HS-5 (cell line): ENCODE measurements around the gene GSS.
A peak's percentile ranks its signal among the peaks of the same experiment; 100 is the strongest.

Source experiments
- DNase-seq: peaks from one replicate; pipeline ENCODE4 v3.0.0-alpha.2; 2012; ENCODE audit warnings: low read depth

The GSS gene

DNA sequence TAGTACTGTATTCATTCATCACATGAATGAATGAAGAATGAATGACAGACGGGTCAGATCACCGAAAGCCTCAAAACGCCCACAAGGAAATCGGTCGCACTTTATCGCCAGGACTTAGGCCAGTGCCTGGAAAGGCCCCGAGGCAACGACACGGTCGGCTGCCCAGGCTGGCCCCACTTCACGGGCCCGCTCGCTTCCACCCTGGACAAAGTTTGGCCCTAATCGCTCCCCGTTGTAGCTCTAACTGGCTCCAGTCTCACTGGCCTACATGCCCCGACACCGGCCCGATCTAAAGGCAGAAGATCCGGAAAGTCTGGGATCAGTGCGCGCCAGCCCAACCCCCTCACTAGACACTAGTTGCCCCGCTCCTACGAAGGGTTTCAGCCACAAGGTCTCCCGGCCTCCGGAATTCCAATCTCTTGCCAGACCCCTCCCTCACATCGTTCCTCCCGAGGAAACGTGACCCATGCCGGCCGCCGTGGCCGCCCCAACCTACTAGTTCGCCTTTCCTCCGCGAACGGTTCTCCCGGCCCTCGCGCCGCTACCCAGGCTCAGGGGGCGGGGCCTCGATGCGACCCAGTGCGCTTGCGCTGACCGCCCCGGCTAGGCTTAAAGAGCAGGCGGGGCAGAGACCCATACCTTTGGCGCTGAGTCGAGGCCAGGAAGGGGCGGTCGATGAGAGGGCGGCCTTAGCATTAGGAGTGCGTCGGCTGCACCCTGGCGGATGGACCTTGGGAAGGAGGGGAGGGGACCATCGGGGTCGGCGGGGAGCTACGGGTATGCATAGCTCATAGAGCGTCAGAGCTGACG, at the start of gene GSS, which contains the start of gene MYH7B:
GSS (minus strand) TSS at position 576 of the 810 bp plus-strand sequence. CDS start 3,954 bp downstream, outside the sequence.
MYH7B (plus strand) TSS at position 638 of the 810 bp plus-strand sequence. CDS start 22,138 bp downstream, outside the sequence.
- peak; percentile 82 for DNase-seq

DNA sequence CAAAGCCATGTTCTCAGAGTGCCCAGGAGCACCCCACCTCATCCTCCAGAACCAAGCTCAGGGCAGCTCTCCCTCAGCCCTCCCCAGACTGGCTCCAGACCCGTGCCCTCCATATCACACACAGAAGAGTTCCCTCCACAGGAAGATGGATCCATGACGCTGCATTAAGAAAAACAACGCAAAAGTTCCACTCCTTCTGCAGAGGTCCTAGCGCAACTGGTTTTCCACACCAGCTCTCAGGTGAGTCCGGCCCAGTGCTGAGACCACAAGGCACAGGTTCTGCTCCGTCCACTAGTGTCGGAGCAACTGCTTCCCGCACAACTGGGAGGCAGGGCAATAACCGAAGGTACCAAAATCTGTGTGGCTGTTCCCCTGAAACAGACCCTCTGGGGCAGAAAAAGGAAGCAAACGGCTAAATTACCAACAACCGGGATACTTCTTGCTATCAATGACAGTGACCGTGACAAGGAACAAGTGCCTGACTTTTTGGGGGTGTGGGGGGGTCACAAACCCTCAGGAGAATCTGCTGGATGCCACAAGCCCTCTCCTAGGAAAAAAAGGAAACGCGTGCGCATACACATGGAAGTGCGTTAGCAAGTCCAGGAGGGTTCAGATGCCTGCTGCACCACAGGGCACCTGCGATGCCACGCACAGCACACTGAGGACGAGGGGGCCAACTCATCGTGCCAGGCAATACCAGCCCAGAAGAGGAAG, 49.3 kb upstream of the GSS start:
- DNase-seq: no peak

DNA sequence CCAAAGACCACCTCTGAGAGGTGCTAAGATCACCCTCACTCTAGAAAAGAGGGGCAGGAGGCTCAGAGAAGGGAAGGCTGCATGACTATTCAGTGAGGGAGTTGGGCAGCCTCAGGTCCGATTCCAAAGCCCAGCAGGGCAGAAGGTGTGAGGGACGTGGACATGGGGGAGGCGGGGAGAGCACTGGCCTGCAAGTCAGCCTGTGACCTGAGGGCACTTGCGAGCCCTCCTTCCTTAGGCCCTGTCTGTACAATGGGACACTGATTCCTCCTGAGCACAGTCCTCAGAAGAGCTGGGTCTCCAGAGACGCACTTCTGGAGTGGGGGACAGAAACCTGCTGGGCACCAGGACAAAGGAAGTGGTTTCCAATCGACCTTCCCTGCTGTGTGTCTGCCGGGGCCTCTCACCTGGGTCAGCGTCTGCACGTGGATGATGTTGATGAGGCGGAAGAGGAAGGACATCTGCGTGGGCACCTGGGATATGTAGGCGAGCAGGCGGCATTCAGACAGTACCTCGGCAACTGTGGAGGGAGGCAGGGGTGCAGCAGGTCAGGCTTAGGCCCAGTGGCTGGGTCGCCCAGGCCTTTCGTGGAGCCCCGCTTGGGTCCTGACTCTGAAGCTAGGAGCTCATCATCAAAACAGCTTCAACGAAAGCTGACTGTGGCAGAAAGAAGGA, 48.6 kb upstream of the GSS start:
- DNase-seq: no peak

DNA sequence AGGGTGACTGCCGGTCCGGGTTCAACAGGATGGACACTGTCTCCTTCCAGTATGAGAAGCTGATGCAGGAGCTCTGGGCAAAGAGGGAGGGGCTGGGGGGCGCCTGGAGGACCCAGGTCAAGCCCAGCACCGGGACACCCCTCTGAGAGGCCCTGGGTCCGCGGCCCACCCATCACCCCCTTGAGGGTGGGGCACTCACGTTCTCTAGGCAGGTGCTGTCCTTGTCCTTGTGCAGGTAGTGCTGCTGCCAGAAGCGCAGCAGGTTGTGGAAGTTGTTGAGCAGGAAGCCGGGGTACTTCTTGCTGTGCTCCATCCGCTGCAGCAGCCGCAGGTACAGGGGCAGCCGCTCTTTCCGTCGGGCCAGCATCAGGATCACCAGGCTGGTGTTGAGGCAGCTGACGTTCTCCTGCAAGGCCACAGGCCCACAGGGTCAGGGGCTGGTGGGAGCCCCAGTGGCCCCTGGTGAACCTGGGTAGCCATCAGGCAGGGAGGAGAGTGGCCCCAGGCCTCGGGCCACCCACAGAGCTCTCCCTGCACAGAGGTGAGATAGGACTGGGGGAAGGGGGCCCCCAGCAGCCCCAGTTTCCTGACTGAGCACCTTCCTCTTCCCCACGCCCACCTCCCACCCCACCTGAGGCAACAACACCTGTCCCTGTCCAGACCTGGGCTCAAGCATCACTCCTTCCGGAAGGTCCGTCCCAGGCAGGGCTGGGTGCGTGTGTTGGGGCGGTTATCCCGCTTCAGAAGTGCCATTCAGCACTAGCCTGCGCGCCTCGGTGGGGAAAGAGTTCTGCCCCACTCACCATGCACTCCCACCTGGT, 47.8 kb upstream of the GSS start:
- no peak for DNase-seq

DNA sequence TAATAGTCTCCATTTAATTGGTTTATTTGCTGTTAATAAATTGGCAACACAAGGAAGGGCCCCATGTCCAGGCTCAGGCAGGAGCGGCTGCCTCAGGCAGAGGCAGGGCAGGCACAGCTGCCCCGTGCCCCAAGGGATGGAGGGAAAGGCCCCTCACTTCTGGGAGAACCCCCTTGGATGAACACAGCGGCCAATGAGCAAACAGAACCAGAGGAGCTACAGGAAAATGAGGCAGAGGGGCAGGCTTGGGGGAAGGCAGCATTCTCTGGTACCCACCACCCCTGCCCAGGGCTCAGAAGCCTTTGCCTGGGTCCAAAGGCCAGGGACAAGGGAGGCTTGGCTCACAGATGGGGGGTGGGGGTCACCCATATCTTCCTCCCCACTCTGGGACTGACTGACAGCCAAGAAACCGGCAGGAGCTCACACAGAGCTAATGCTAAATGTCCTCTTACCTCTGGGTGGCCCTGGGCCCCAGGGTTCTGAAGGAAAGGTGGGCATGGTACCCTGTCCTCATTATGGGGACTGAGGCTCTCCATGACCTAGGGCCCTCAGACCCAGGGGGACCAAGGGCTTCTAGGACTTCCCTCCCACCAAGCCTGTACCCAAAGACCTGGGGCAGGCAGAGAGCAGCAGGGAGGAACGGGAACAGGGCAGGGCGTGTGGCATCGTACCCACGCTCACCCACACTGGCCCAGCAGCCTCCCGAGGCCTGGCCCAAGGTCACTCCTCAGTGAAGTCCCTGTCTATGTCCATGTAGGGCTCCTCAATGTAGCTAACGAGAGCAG, 47.0 kb upstream of the GSS start:
- DNase-seq: no peak

DNA sequence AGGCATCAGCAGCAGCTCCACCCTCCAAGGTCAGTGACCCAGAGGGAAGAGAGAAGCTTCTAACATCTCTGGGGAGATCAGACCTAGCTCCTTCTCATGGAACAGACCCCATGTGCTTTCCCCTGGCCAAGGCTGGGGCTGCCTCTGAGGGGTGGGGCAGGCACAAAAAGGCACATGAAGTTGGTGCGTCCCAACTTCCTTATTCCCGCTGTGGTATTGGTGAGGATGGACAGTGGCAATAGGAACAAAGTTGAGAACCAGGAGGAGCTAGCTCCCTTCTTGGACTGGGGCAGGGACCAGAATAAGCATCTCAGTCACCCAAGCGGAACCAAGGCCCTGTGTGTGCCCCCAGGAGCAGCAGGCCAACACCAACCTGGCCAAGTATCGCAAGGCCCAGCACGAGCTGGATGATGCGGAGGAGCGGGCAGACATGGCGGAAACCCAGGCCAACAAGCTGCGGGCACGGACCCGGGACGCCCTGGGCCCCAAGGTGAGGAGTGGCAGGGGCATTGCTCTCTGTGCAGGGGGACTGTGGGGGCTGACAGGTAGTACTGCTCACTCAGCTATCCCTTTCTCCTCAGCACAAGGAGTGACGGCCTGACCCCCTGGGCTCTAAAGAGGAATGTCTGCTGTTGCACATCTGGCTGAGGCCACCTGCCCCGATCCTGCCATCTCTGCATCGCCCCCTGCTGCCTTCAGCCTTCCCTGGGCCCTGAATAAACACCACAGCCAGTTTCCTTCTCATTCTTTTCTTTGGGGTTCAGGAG, 46.2 kb upstream of the GSS start:
- DNase-seq: no peak

DNA sequence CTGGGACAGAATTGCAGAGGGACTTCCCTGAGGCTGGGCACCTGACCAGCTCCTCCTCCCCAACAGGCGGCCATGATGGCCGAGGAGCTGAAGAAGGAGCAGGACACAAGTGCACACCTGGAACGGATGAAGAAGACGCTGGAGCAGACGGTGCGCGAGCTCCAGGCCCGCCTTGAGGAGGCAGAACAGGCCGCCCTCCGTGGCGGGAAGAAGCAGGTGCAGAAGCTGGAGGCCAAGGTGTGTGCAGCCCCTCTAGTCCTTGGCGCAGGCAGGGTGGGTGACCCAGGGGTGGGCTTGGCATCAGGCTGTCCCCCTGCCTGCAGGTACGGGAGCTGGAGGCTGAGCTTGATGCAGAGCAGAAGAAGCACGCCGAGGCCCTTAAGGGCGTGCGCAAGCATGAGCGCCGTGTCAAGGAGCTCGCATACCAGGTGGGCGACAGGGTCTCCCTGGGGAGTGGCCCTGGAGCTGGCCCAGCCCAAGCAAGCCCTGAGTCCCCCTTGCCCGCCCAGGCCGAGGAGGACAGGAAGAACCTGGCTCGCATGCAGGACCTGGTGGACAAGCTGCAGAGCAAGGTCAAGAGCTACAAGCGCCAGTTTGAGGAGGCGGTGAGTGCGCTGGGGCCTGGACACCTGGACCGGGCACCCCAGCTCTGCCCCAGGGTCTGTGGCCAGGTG, 45.5 kb upstream of the GSS start:
- DNase-seq: no peak

DNA sequence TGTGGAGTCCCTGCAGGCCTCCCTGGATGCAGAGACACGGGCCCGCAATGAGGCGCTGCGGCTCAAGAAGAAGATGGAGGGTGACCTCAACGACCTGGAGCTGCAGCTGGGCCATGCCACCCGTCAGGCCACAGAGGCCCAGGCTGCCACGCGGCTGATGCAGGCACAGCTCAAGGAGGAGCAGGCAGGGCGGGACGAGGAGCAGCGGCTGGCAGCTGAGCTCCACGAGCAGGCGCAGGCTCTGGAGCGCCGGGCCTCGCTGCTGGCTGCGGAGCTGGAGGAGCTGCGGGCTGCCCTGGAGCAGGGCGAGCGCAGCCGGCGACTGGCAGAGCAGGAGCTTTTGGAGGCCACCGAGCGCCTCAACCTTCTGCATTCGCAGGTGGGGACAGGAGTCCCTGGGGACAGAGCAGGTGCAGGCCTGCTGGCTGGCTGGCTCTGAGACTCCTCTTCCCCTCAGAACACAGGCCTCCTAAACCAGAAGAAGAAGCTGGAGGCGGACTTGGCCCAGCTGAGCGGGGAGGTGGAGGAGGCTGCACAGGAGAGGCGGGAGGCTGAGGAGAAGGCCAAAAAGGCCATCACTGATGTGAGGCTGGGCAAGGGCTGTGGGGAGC, 44.8 kb upstream of the GSS start:
- DNase-seq: no peak

DNA sequence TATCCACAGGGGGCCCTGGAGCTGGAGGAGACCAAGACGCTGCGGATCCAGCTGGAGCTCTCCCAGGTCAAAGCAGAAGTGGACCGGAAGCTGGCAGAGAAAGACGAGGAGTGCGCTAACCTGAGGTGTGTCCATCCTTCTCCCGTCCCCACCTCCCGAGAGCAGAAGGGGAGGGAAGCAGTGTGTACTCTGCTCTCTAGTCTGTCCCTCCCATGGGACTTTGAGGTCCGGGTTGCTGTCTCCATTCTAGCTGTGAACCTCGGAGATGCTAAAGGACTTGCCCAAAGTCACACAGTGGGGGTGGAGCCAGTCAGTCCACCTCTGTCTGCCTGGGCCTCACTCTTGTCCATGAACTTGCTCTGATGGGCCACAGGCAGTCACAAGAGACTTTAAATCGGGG, 44.2 kb upstream of the GSS start:
- DNase-seq: no peak

DNA sequence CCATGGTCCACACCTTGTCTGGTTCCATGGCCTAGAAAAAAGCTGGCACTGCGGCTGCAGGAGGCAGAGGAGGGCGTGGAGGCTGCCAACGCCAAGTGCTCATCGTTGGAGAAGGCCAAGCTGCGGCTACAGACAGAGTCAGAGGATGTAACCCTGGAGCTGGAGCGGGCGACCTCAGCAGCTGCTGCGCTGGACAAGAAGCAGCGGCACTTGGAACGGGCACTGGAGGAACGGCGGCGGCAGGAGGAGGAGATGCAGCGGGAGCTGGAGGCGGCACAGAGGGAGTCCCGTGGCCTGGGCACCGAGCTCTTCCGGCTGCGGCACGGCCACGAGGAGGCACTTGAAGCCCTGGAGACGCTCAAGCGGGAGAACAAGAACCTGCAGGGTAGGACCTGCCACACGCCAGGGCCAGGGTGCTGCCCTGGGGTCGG, 43.4 kb upstream of the GSS start:
- no peak for DNase-seq

DNA sequence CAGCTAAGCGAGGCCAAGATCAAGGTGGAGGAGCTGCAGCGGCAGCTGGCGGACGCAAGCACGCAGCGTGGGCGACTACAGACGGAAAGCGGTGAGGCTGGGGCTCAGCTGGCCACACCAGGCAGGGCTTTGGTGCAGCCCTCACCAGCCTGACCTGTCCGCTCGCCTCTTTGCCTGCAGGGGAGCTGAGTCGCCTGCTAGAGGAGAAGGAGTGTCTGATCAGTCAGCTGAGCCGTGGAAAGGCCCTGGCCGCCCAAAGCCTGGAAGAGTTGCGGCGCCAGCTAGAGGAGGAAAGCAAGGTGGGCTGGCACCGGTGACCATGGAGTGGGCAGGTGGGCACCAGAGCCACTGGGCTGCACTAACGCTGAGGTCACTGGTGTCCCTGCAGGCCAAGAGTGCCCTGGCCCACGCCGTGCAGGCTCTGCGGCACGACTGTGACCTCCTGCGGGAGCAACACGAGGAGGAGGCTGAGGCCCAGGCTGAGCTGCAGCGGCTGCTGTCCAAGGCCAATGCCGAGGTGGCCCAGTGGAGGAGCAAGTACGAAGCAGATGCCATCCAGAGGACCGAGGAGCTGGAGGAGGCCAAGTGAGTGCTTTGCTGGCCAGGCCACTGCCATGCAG, 42.8 kb upstream of the GSS start:
- DNase-seq: no peak

DNA sequence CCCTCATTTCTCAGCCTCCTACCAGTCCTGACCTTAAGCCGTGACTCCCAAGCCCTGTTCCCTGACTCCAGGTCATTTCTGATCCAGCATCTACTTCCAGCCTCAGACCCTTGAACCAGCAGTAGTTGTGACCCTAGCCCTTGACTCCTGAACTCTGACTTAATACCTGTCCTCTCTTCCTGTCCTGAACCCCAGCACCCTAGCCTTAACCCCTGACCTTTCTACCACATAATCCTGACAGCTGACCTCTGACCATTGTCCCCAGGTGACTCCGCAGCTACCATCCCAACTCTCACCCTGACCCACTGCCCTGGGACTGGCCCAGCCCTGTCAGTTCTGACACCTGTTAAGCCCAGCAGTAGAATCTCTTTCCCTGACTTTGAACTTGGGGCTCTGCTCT, 42.2 kb upstream of the GSS start:
- no peak for DNase-seq

DNA sequence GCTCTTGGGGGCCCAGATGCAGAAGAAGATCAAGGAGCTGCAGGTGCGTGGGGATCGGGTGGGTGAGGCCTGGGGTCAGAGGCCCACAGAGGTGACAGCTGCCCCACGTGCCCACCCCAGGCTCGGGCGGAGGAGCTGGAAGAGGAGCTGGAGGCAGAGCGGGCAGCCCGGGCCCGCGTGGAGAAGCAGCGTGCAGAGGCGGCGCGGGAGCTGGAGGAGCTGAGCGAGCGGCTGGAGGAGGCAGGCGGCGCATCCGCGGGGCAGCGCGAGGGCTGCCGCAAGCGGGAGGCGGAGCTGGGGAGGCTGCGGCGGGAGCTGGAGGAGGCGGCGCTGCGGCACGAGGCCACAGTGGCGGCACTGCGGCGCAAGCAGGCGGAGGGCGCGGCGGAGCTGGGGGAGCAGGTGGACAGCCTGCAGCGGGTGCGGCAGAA, 41.5 kb upstream of the GSS start:
- DNase-seq: no peak

DNA sequence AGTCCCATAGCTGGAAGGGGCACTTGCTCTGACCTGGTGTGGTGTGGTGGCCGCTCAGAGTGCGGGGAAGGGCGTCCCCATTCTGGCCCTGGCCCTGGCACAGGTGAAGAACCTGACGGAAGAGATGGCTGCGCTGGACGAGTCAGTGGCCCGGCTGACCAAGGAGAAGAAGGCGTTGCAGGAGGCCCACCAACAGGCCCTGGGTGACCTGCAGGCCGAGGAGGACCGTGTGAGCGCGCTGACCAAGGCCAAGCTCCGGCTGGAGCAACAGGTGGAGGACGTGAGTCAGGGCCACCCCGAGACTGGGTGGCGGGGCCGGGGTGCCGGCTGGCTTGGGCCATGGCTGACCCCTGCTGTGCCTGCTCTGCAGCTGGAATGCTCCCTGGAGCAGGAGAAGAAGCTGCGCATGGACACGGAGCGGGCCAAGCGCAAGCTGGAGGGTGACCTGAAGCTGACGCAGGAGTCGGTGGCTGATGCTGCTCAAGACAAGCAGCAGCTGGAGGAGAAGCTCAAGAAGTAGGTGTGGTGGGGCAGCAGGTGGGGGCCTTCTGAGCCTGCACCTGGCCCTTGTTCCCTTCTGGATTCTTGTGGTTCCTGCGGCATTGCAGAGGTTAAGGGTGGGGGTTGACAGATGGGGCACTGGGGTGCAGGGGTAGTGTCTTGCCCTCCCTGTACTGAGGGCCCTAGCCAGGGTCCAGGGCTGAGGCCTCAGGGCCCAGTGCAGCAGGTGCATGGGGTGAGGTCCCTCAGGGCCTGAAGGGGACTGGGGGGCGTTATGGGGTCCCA, 40.8 kb upstream of the GSS start:
- DNase-seq: no peak

DNA sequence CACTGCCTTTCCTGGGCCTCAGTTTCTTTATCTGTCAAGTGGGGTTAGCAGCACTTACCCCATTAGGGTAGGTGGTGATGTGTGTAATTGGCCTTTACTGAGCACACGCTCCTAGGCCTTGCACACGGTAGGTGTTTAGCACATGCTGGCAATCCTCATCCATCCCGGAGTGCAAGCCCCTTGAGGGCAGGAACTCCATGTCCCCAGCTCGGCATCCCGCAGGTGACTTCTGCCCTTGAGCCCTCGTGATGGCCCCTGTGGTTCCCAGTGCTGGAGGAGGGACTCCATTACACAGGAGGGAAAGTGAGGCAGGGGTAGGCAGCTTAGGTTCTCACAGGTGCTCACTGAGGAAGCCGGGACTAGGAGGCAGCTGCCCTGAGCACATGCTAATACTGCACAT, 40.1 kb upstream of the GSS start:
- no peak for DNase-seq

DNA sequence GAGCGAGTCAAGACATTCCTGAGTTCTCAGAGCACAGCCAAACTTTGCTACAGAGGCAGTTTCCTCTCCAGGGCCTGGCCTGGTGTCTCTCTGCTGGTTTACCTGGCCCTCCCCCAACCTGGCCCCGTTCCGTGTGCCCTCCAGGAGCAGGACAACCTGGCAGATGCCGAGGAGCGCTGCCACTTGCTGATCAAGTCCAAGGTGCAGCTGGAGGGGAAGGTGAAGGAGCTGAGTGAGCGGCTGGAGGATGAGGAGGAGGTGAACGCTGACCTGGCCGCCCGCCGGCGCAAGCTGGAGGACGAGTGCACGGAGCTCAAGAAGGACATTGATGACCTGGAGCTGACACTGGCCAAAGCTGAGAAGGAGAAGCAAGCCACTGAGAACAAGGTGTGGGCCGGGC, 39.6 kb upstream of the GSS start:
- no peak for DNase-seq

DNA sequence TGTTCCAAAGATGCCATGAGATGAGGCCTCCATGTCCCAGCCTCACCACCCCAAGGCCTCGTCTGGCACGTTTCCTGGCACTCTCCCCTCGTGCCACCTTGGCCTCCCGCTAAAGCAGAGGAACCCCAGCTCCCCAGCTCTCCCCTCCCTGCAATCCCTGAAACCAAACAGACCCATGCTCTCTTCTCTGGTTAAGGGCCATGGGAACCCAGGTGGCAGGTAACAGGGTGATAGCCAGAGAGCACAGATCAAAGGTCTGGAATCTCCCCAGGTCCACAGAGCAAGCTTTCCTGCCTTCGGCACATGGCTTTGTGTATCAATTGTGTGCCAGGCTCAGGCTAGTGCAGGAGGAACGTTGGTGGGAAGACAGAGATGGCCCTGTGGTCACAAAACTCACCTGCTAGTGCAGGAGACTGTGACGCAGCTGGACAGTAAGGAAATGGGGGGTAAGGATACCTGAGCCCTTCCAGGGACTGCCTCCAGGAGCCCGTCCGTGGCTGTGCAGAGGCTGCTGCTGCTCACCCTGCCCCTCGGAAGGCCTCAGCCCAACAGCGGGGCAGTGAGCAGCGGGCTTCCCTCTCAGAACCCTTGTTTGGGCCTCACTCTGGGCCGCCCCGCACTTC, 39.0 kb upstream of the GSS start:
- DNase-seq: no peak
